Transverse colon (tissue), 4 donors: ENCODE results near the gene MAP4K1. TPM values are rescaled to one million over a fixed set of nuclear protein-coding genes. Genes with fewer than 3 reads are reported as not detected.

ENCODE experiments used
- DNase-seq: peaks from one replicate; pipeline ENCODE4 v3.0.0-alpha.2; 2019
- H3K27ac ChIP-seq, 4 donors: fragments of 200-600 bp; sonication (generic); 2 replicates each; pipeline ENCODE4 v1.5.1; 2016 to 2018; ENCODE audit warnings: inconsistent platforms in 4 of 4
- H3K27me3 ChIP-seq: fragments of 200-600 bp; sonication (generic); 2 replicates; pipeline ENCODE4 v1.5.1; 2017; ENCODE audit warnings: inconsistent platforms
- H3K36me3 ChIP-seq, 4 donors: fragments of 200-600 bp; sonication (generic); 2 replicates each; pipeline ENCODE4 v1.5.1; 2017 to 2019; ENCODE audit warnings: inconsistent platforms in 4 of 4
- H3K4me1 ChIP-seq, 4 donors: fragments of 200-600 bp; sonication (generic); 2 replicates each; pipeline ENCODE4 v1.5.1; 2017 to 2020; ENCODE audit warnings: inconsistent platforms in 4 of 4
- H3K4me3 ChIP-seq, 4 donors: fragments of 200-600 bp; sonication (generic); 1 replicate in 1 of 4; 2 replicates in 3 of 4; pipeline versions ENCODE4 v1.5.1 to v1.6.1; 2017 to 2019; ENCODE audit warnings: inconsistent platforms in 4 of 4
- H3K9me3 ChIP-seq, 2 donors: fragments of 200-600 bp; sonication (generic); 2 replicates each; pipeline ENCODE4 v1.5.1; 2017 to 2019; ENCODE audit warnings: inconsistent platforms in 2 of 2
- POLR2A ChIP-seq: fragments of 450-650 bp; IDR thresholded peaks from one replicate; pipeline ENCODE4 v1.6.1; 2016; ENCODE audit warnings: antibody characterized with exemption, mild to moderate bottlenecking, moderate library complexity
- POLR2AphosphoS5 ChIP-seq, 3 donors: sonication (generic); formaldehyde crosslinking; IDR thresholded peaks; one replicate each; pipeline ENCODE4 v1.6.1; 2016; ENCODE audit warnings: antibody characterized with exemption in 3 of 3
- WGBS, 2 donors: methylation state at CpG; one replicate each; pipeline ENCODE4 v1.1.5; 2018; ENCODE audit warnings: low coverage in 1 of 2; 5-methylcytosine and 5-hydroxymethylcytosine counted together
- in situ Hi-C, 4 donors: fragments of 200-750 bp; cut with MboI; loops; one replicate each; pipeline versions ENCODE4 v1.15.0 to v1.15.1; 2017; ENCODE audit warnings: low sequenced_read_pairs in 3 of 4, low pct_ligation_motif_present in 1 of 4, low pct_unique_long_range_greater_than_20kb in 1 of 4
- intact Hi-C: fragments of 100-400 bp; cut with DNase I; formaldehyde crosslinking; loops from one replicate; pipeline ENCODE4 v1.15.1; 2023; ENCODE audit warnings: low total_unique reads
- total RNA-seq, 4 donors: library from RNA; depleted of rRNA; stranded (reverse); fragments of >200 nt; gene quantifications; one replicate each; pipeline ENCODE4 v1.1.0, GENCODE V29; 2016
- TF ChIP-seq, protein P1 (sequence below), 5 experiments: fragments of 200-600 bp in 3 of 5; fragments of 450-650 bp in 2 of 5; sonication (generic) in 3 of 5; IDR thresholded peaks; 1 replicate in 2 of 5; 2 replicates in 3 of 5; pipeline ENCODE4 v1.5.1; 2016 to 2017; ENCODE audit warnings: antibody characterized with exemption in 5 of 5, inconsistent platforms in 3 of 5, mild to moderate bottlenecking in 2 of 5, moderate library complexity in 1 of 5

MAP4K1 gene
- total RNA-seq, 4 donors from 2014 or later = 4.0 to 49.0 (median 11.1) TPM; not detected in 1

GRCh38 chr19:38538386-38538785, 79.4 kb downstream of the MAP4K1 start:
- intact Hi-C loops = no loop called here
- WGBS, 2 donors = 50 to 59% methylated on average over 3 of the region's 3 CpGs
- Histone ChIP-seq H3K36me3 (no peaks in the 10 kb centered on the region), H3K9me3 (peaks cover 0 to 13% of the 10 kb centered on the region in 2 donors), H3K4me3 (no peak overlapping the region), H3K27ac (peak overlapping the region in 2 of 4 donors; percentile 14 to 23), H3K27me3 (no peaks in the 10 kb centered on the region), H3K4me1 (peaks cover 0 to 5% (median 1%) of the 10 kb centered on the region in 4 donors)
- in situ Hi-C loops = loop anchor here in 1 of 4 donors (25.0 kb wide), 1 partner anchor 399 kb away; the partner anchor contains the start of genes MRPS12 and SARS2
- TF ChIP-seq POLR2AphosphoS5 (IDR thresholded peaks at IDR 0.05) (no peak), POLR2A (no peak)
- TF ChIP-seq, protein P1, sequence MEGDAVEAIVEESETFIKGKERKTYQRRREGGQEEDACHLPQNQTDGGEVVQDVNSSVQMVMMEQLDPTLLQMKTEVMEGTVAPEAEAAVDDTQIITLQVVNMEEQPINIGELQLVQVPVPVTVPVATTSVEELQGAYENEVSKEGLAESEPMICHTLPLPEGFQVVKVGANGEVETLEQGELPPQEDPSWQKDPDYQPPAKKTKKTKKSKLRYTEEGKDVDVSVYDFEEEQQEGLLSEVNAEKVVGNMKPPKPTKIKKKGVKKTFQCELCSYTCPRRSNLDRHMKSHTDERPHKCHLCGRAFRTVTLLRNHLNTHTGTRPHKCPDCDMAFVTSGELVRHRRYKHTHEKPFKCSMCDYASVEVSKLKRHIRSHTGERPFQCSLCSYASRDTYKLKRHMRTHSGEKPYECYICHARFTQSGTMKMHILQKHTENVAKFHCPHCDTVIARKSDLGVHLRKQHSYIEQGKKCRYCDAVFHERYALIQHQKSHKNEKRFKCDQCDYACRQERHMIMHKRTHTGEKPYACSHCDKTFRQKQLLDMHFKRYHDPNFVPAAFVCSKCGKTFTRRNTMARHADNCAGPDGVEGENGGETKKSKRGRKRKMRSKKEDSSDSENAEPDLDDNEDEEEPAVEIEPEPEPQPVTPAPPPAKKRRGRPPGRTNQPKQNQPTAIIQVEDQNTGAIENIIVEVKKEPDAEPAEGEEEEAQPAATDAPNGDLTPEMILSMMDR (IDR thresholded peaks at IDR 0.05) = no peak
- no peak for DNase-seq

Other genes starting within 250 kb of the MAP4K1 start
- gene PSMD8, start 243.4 kb downstream of the MAP4K1 start, total RNA-seq = 100 to 1,000 TPM in 1 of 4 donors, 10 to 100 TPM in 3; 28.1 to 171 (median 78.5) TPM
- gene GGN, start 229.9 kb downstream of the MAP4K1 start, total RNA-seq = not detected
- gene SPRED3, start 229.3 kb downstream of the MAP4K1 start, total RNA-seq = 1 to 10 TPM in 1 of 4 donors, under 1 TPM in 2, not detected in 1; 0.14 to 3.0 (median 0.48) TPM
- gene FAM98C, start 214.9 kb downstream of the MAP4K1 start, total RNA-seq = 100 to 1,000 TPM in 1 of 4 donors, 10 to 100 TPM in 3; 34.0 to 102 (median 41.2) TPM
- gene RASGRP4, start 191.7 kb downstream of the MAP4K1 start, total RNA-seq = 10 to 100 TPM in 1 of 4 donors, 1 to 10 TPM in 2, not detected in 1; 1.5 to 19.8 (median 1.7) TPM
- 1 to 10 TPM in 3 of 4 donors, under 1 TPM in 1; 0.20 to 2.1 (median 1.4) TPM for gene RYR1, start 184.3 kb downstream of the MAP4K1 start, total RNA-seq
- 100 to 1,000 TPM; 267 to 660 (median 460) TPM for gene EIF3K, start 1.2 kb upstream of the MAP4K1 start, total RNA-seq
- 1,000 to 10,000 TPM in 1 of 4 donors, 100 to 1,000 TPM in 3; 458 to 1,080 (median 723) TPM for gene ACTN4, start 29.7 kb upstream of the MAP4K1 start, total RNA-seq
- 10 to 100 TPM in 2 of 4 donors, 1 to 10 TPM in 1, not detected in 1; 2.6 to 44.8 (median 14.4) TPM for gene CAPN12, start 126.5 kb upstream of the MAP4K1 start, total RNA-seq
- not detected for gene LGALS7, start 155.6 kb upstream of the MAP4K1 start, total RNA-seq
- not detected for gene LGALS7B, start 171.2 kb upstream of the MAP4K1 start, total RNA-seq
- 1,000 to 10,000 TPM; 1,815 to 4,845 (median 3,695) TPM for gene LGALS4, start 195.0 kb upstream of the MAP4K1 start, total RNA-seq
- 100 to 1,000 TPM; 181 to 313 (median 228) TPM for gene ECH1, start 213.8 kb upstream of the MAP4K1 start, total RNA-seq
- gene HNRNPL, start 232.0 kb upstream of the MAP4K1 start, total RNA-seq = 100 to 1,000 TPM; 139 to 200 (median 174) TPM